OCI-LY7 (cell line): ENCODE data around the gene COQ8A. TPM values are rescaled to one million over a fixed set of nuclear protein-coding genes. Genes with fewer than 3 reads are reported as not detected.

Experiments
- BruUV-seq: library from RNA; stranded (reverse); fragments of 400-500 nt; replicated peaks from 2 replicates; lab custom pipeline; 2021; lab: Mats Ljungman, UMichigan
- CTCF ChIA-PET: fragments of 300-600 bp; sonication (Branson Sonifier 250); formaldehyde crosslinking; loops from one replicate; lab custom pipeline; 2022; ENCODE audit warnings: antibody characterized with exemption; ENCODE audit not compliant: unreplicated experiment; lab: Charles Lee
- POLR2A ChIA-PET: fragments of 300-600 bp; sonication (Branson Sonifier 250); formaldehyde crosslinking; loops from one replicate; lab custom pipeline; 2022; ENCODE audit warnings: antibody characterized with exemption; lab: Charles Lee
- DNase-seq: peaks from one replicate; pipeline ENCODE4 v3.0.0-alpha.2; 2015; ENCODE audit warnings: low spot score
- H2AFZ ChIP-seq: fragments of 200-600 bp; sonication (generic), shearing (Covaris generic); 2 replicates; pipeline ENCODE4 v1.6.1; 2014; ENCODE audit warnings: mild to moderate bottlenecking, antibody characterized with exemption, low read length, moderate library complexity
- H3K27ac ChIP-seq: fragments of 200-600 bp; sonication (generic); 2 replicates; pipeline ENCODE4 v1.5.1; 2014; ENCODE audit warnings: mixed run types, low read depth, mild to moderate bottlenecking, moderate library complexity, low read length, inconsistent platforms; ENCODE audit not compliant: poor library complexity, severe bottlenecking
- H3K36me3 ChIP-seq: fragments of 200-600 bp; sonication (generic); 2 replicates; pipeline ENCODE4 v1.6.1; 2014; ENCODE audit warnings: mild to moderate bottlenecking, antibody characterized with exemption, low read length, moderate library complexity, mixed read lengths; ENCODE audit not compliant: insufficient read depth
- H3K4me1 ChIP-seq: fragments of 200-600 bp; sonication (generic); 2 replicates; pipeline ENCODE4 v1.5.1; 2014; ENCODE audit warnings: mild to moderate bottlenecking, low read length; ENCODE audit not compliant: insufficient read depth, poor library complexity, severe bottlenecking
- H3K4me2 ChIP-seq: fragments of 200-600 bp; sonication (generic); 2 replicates; pipeline ENCODE4 v1.6.1; 2014; ENCODE audit warnings: mild to moderate bottlenecking, low read length
- H3K4me3 ChIP-seq: fragments of 200-600 bp; sonication (generic); 2 replicates; pipeline ENCODE4 v1.5.1; 2014; ENCODE audit warnings: mild to moderate bottlenecking, low read depth, low read length; ENCODE audit not compliant: poor library complexity, severe bottlenecking
- H3K79me2 ChIP-seq: fragments of 200-600 bp; sonication (generic); 2 replicates; pipeline ENCODE4 v1.6.1; 2016; ENCODE audit warnings: low read depth, mild to moderate bottlenecking, low read length, moderate library complexity, mixed read lengths; ENCODE audit not compliant: insufficient read depth
- H3K9me2 ChIP-seq: fragments of 200-600 bp; sonication (generic); 2 replicates; pipeline ENCODE4 v1.6.1; 2016; ENCODE audit warnings: mild to moderate bottlenecking, low read length, mixed read lengths; ENCODE audit not compliant: insufficient read depth
- H3K9me3 ChIP-seq: fragments of 200-600 bp; sonication (generic); 2 replicates; pipeline ENCODE4 v1.6.1; 2014; ENCODE audit warnings: mild to moderate bottlenecking, mixed run types, low read length, mixed read lengths
- H4K20me1 ChIP-seq: fragments of 200-600 bp; sonication (generic); 2 replicates; pipeline ENCODE4 v1.6.1; 2014; ENCODE audit warnings: mild to moderate bottlenecking, antibody characterized with exemption, low read length, moderate library complexity, mixed read lengths; ENCODE audit not compliant: insufficient read depth
- EZH2phosphoT487 ChIP-seq: fragments of 200-600 bp; sonication (generic); IDR thresholded peaks from 2 replicates; pipeline ENCODE4 v1.6.1; 2018; ENCODE audit warnings: low read depth, borderline replicate concordance, mild to moderate bottlenecking, mixed run types, antibody characterized with exemption, low read length, moderate library complexity, mixed read lengths
- intact Hi-C: fragments of 100-400 bp; cut with micrococcal nuclease; formaldehyde crosslinking; loops from one replicate; pipeline ENCODE4 v1.10.0; 2022; ENCODE audit not compliant: unreplicated experiment
- total RNA-seq, 2 experiments: library from RNA; depleted of rRNA in 1 of 2; stranded (reverse); fragments of >200 nt in 1 of 2; shearing (Covaris generic) in 1 of 2; gene quantifications; 2 replicates each; pipeline ENCODE4 v1.2.3, GENCODE V29; 2014 to 2022
- TF ChIP-seq, protein P1 (sequence below): fragments of 200-600 bp; sonication (generic); conservative IDR thresholded peaks from 2 replicates; pipeline ENCODE4 v1.5.1; 2014; ENCODE audit warnings: mild to moderate bottlenecking, antibody characterized with exemption, low read length, moderate library complexity, mixed read lengths

Gene COQ8A
- total RNA-seq, 2 experiments from 2014 or later = 19.4 to 19.6 TPM

DNA sequence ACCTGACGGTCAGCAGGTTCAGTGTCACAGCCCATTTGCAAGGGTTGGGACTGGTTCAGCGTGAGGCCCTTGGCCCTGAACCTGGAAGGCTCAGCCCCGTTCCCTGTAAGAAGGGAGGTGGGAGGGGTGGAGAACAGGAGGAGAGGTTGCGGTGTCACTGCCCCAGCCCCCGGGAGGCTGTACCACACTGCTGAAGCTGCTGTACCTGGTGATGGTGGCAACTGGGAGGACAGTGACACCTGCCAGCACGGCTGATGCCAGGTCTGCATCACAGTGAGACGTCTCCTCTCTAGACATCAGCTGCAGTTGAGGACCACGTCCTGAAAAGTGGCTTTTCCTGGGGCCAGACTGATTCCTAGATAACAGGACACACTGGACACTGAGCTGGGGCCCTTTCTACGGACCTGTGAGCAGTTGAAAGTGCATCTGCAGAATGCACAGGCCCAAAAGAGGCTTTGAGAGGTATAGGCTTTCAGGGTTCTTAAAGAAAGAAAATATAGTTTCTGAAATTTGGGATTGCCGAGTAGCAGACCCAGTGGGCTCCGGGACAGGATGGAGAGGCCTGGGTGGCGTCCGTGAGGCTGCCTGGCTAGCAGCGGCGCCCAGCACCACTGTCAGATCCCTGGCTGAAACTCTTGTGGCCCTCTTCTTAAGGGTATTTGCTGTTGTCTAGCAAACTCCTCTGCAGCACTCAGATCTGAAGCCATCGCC is 47.7 kb downstream of the COQ8A start:
- no peak for TF ChIP-seq EZH2phosphoT487
- TF ChIP-seq, protein P1, sequence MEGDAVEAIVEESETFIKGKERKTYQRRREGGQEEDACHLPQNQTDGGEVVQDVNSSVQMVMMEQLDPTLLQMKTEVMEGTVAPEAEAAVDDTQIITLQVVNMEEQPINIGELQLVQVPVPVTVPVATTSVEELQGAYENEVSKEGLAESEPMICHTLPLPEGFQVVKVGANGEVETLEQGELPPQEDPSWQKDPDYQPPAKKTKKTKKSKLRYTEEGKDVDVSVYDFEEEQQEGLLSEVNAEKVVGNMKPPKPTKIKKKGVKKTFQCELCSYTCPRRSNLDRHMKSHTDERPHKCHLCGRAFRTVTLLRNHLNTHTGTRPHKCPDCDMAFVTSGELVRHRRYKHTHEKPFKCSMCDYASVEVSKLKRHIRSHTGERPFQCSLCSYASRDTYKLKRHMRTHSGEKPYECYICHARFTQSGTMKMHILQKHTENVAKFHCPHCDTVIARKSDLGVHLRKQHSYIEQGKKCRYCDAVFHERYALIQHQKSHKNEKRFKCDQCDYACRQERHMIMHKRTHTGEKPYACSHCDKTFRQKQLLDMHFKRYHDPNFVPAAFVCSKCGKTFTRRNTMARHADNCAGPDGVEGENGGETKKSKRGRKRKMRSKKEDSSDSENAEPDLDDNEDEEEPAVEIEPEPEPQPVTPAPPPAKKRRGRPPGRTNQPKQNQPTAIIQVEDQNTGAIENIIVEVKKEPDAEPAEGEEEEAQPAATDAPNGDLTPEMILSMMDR = no peak
- H2AFZ ChIP-seq = no peak overlapping the region
- no TSS peak for BruUV-seq
- no peaks in the 10 kb centered on the region for H3K36me3 ChIP-seq
- H4K20me1 ChIP-seq = no peaks in the 10 kb centered on the region
- ChIA-PET POLR2A (interaction anchor here (0.6 kb wide), 1 partner anchor 440 kb away, joined by 6 read pairs; no protein-coding TSS in a partner anchor), CTCF (no interaction called here)
- no peaks in the 10 kb centered on the region for H3K4me1 ChIP-seq
- intact Hi-C loops = no loop called here
- H3K4me2 ChIP-seq = no peak overlapping the region
- no peak overlapping the region for H3K27ac ChIP-seq
- no peak overlapping the region for H3K4me3 ChIP-seq
- H3K79me2 ChIP-seq = no peaks in the 10 kb centered on the region
- DNase-seq = no peak
- no peaks in the 10 kb centered on the region for H3K9me3 ChIP-seq
- H3K9me2 ChIP-seq = no peaks in the 10 kb centered on the region

DNA sequence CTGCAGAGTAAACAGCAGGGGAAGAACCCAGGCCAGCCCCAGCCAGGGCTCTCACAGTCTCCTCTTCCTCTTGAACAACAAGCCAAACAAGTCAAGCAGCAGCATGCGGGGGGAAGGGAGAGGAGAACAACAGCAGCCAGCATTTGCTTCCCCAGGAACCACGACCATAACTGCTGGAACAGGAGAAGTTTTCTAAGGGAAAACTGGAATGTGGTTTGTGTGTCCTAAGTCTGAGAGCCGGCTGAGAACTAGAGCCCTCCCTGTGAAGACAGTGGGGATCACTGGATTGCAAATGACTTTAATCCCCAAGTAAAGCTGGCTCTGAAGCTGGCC is 48.2 kb downstream of the COQ8A start:
- no peak for DNase-seq
- no peak overlapping the region for H2AFZ ChIP-seq
- no peak overlapping the region for H3K27ac ChIP-seq
- no peaks in the 10 kb centered on the region for H3K79me2 ChIP-seq
- intact Hi-C loops = no loop called here
- H3K4me2 ChIP-seq = no peak overlapping the region
- H3K4me1 ChIP-seq = no peaks in the 10 kb centered on the region
- BruUV-seq = no TSS peak
- POLR2A ChIA-PET = no interaction called here
- no peaks in the 10 kb centered on the region for H3K9me2 ChIP-seq
- H3K4me3 ChIP-seq = no peak overlapping the region
- TF ChIP-seq, protein P1 = no peak
- TF ChIP-seq EZH2phosphoT487 = no peak
- H3K9me3 ChIP-seq = no peaks in the 10 kb centered on the region
- H3K36me3 ChIP-seq = no peaks in the 10 kb centered on the region
- CTCF ChIA-PET = no interaction called here
- no peaks in the 10 kb centered on the region for H4K20me1 ChIP-seq
